ENCODE data around the gene TNNT2.

The TNNT2 gene

DNA sequence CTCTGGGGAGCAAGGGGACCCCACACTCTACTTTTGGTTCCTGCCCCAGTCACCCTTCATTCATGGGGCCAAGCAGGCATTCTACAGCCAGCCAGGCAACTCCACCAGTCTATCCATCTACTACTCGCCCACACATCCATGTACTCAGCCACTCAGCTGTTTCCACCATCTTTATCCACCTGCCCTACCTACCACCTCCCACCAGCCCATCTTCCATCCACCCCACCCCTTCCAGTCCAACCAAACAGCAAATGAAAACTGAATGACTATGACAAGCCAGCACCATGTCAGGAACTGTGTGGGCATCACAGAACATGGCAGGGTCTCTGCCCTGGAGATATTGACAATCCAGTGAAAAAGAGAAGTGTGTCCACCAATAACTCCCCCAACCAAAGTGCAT lies 13.7 kb upstream of the TNNT2 start:
- H3K27ac ChIP-seq (ENCODE audit: low read depth, low read length): no peak overlapping the region
- H3K27me3 ChIP-seq (ENCODE audit: insufficient read depth, low read length): no peaks in the 10 kb centered on the region
- H3K9me3 ChIP-seq (ENCODE audit: insufficient read depth, low read depth, low read length): no peaks in the 10 kb centered on the region
- no peak overlapping the region for H3K4me3 ChIP-seq (ENCODE audit: low read length)
- H3K9ac ChIP-seq (ENCODE audit: low read depth, low read length): no peak overlapping the region
- WGBS: 89% methylated on average over 1 of the region's 1 CpG
- peaks cover under 1% of the 10 kb centered on the region; the same call in 1 of the 2 replicates for H3K36me3 ChIP-seq (ENCODE audit: insufficient read depth, low read length)
- H3K4me1 ChIP-seq (ENCODE audit: insufficient read depth, low read length): no peaks in the 10 kb centered on the region

DNA sequence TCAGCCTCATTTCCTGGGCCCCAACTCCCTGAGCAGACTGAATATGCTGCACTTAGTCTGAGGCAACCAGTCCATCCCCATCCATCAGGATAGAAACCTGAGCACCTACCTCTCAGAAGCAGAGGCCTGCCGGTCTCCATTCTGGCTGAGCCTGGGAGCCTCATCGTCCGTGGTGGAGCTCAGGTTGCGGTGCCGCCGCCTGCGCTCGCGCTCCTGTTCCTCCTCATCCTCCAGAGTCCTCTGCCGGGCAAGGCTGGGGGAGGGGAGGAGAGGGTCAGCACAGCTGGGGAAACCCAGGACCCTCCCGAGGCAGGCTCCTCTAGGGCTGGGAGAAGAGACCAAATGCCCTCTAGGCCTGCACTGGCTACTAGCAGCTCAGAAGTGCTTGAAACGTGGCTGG lies 11.6 kb upstream of the TNNT2 start:
- Histone ChIP-seq H3K27me3 (ENCODE audit: insufficient read depth, low read length) (no peaks in the 10 kb centered on the region), H3K9ac (ENCODE audit: low read depth, low read length) (no peak overlapping the region), H3K36me3 (ENCODE audit: insufficient read depth, low read length) (peaks cover 2% of the 10 kb centered on the region; the same call in 1 of the 2 replicates), H3K4me3 (ENCODE audit: low read length) (no peak overlapping the region), H3K4me1 (ENCODE audit: insufficient read depth, low read length) (no peaks in the 10 kb centered on the region), H3K27ac (ENCODE audit: low read depth, low read length) (no peak overlapping the region), H3K9me3 (ENCODE audit: insufficient read depth, low read depth, low read length) (no peaks in the 10 kb centered on the region)
- WGBS: 90% methylated on average over 12 of the region's 12 CpGs

DNA sequence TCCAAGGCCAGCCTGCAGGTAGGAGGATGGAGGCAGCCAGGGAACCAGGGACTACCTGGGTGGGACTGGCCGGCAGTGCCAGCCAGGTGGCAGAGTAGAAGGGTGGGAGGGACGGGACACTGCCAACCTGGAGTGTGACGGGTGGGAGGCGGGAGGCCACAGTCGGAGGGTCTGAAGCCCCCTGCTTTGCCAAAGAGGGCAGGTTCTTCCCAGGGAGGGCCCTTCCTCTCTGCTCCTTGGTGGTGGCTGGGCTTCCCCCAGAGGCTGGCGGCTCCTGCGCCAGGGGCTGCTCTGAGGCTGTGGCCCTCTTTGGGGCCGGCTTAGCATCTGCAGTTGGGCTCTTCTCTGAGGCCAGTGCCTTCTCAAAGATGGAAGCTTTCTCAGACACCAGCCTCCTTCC lies 8.7 kb upstream of the TNNT2 start:
- Histone ChIP-seq H3K36me3 (ENCODE audit: insufficient read depth, low read length) (peaks cover 2% of the 10 kb centered on the region; the same call in 1 of the 2 replicates), H3K27ac (ENCODE audit: low read depth, low read length) (no peak overlapping the region), H3K4me1 (ENCODE audit: insufficient read depth, low read length) (no peaks in the 10 kb centered on the region), H3K27me3 (ENCODE audit: insufficient read depth, low read length) (no peaks in the 10 kb centered on the region), H3K4me3 (ENCODE audit: low read length) (no peak overlapping the region), H3K9me3 (ENCODE audit: insufficient read depth, low read depth, low read length) (no peaks in the 10 kb centered on the region), H3K9ac (ENCODE audit: low read depth, low read length) (no peak overlapping the region)
- WGBS: 93% methylated on average over 8 of the region's 8 CpGs

- WGBS: 74% methylated on average over 8 of the region's 8 CpGs
- Histone ChIP-seq H3K9ac (ENCODE audit: low read depth, low read length) (no peak overlapping the region), H3K27ac (ENCODE audit: low read depth, low read length) (no peak overlapping the region), H3K4me3 (ENCODE audit: low read length) (no peak overlapping the region), H3K9me3 (ENCODE audit: insufficient read depth, low read depth, low read length) (no peaks in the 10 kb centered on the region), H3K27me3 (ENCODE audit: insufficient read depth, low read length) (no peaks in the 10 kb centered on the region), H3K36me3 (ENCODE audit: insufficient read depth, low read length) (peaks cover 2% of the 10 kb centered on the region; the same call in 1 of the 2 replicates), H3K4me1 (ENCODE audit: insufficient read depth, low read length) (no peaks in the 10 kb centered on the region)
Observed at GRCh38 chr1:201385299-201385891, 7.9 kb upstream of the TNNT2 start.

DNA sequence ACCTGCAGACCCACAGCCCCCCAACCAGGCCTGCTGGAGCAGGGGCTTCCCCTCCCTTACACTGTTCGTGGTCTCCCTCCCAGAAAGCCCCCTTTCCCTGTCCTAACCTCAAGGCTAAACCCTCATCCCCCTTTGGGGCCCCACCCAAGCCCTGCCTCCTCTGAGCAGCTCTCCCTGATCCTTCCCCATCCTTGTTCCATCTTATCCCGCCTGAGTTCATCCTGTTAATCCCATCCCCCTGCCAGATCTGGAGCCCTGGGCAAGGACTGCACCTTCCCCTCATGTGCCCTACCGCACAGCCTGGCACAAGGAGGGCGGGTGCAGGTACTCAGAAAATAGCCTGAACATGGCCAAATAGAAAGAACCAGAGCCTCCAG lies 6.9 kb upstream of the TNNT2 start:
- H3K27ac ChIP-seq (ENCODE audit: low read depth, low read length): no peak overlapping the region
- no peak overlapping the region for H3K4me3 ChIP-seq (ENCODE audit: low read length)
- no peaks in the 10 kb centered on the region for H3K9me3 ChIP-seq (ENCODE audit: insufficient read depth, low read depth, low read length)
- WGBS: 81% methylated on average over 4 of the region's 4 CpGs
- no peak overlapping the region for H3K9ac ChIP-seq (ENCODE audit: low read depth, low read length)
- H3K36me3 ChIP-seq (ENCODE audit: insufficient read depth, low read length): peaks cover 2% of the 10 kb centered on the region; the same call in 1 of the 2 replicates
- no peaks in the 10 kb centered on the region for H3K27me3 ChIP-seq (ENCODE audit: insufficient read depth, low read length)
- no peaks in the 10 kb centered on the region for H3K4me1 ChIP-seq (ENCODE audit: insufficient read depth, low read length)

- Histone ChIP-seq H3K36me3 (ENCODE audit: insufficient read depth, low read length) (peaks cover 2% of the 10 kb centered on the region; the same call in 1 of the 2 replicates), H3K4me3 (ENCODE audit: low read length) (no peak overlapping the region), H3K27ac (ENCODE audit: low read depth, low read length) (no peak overlapping the region), H3K9me3 (ENCODE audit: insufficient read depth, low read depth, low read length) (no peaks in the 10 kb centered on the region), H3K9ac (ENCODE audit: low read depth, low read length) (no peak overlapping the region), H3K27me3 (ENCODE audit: insufficient read depth, low read length) (no peaks in the 10 kb centered on the region), H3K4me1 (ENCODE audit: insufficient read depth, low read length) (no peaks in the 10 kb centered on the region)
- 89% methylated on average over 4 of the region's 4 CpGs for WGBS
Observed at GRCh38 chr1:201383647-201384405, 6.3 kb upstream of the TNNT2 start.

DNA sequence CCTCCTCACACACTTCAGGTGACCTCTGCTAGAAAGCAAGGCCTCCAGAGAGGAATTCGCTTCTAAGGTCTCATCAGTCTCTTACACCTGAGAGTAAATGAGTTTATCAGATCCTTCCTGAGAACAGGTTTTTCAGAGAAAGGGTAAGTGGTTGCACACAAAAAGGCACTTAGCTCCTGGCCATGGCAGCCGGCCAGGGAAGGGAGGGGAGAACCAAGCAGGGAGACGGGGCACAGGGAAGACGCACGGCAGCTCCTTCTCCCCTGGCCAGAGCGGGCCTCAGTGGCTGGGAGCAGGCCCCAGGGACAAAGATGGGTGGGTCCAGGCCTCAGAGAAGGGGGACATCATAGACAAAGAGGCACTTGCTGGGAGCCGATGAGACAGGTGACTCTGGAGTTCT lies 3.6 kb upstream of the TNNT2 start:
- H3K27me3 ChIP-seq (ENCODE audit: insufficient read depth, low read length): no peaks in the 10 kb centered on the region
- 92% methylated on average over 7 of the region's 7 CpGs for WGBS
- H3K36me3 ChIP-seq (ENCODE audit: insufficient read depth, low read length): no peaks in the 10 kb centered on the region
- H3K27ac ChIP-seq (ENCODE audit: low read depth, low read length): no peak overlapping the region
- H3K4me1 ChIP-seq (ENCODE audit: insufficient read depth, low read length): peaks cover 11% of the 10 kb centered on the region
- H3K9me3 ChIP-seq (ENCODE audit: insufficient read depth, low read depth, low read length): no peaks in the 10 kb centered on the region
- no peak overlapping the region for H3K4me3 ChIP-seq (ENCODE audit: low read length)
- no peak overlapping the region for H3K9ac ChIP-seq (ENCODE audit: low read depth, low read length)

DNA sequence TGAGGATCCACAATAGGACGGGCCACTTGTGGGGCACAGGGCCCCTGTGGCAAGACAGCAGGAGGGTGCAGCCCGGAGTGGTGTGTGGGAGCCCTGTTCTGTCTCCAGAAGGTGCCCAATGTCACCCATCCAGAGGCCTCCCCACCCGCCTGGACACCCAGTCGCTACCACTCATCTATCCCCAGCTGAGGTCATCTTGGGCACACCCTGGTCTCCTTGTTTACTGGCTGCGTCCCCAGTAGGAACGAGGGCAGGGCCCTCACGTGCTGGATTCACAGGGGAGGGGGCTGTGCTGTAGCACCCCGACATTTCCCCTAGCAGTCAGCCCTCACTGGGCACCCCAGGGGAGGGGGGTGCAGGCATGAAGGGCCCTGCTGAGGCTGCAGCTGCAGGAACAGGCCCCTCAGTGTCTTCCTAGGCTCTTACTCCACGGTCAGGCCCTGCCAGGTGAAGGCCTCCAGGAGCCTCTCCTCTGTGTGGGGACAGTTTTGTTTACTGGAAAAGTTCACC lies 2.3 kb upstream of the TNNT2 start:
- Histone ChIP-seq H3K36me3 (ENCODE audit: insufficient read depth, low read length) (no peaks in the 10 kb centered on the region), H3K9ac (ENCODE audit: low read depth, low read length) (no peak overlapping the region), H3K27ac (ENCODE audit: low read depth, low read length) (no peak overlapping the region), H3K4me1 (ENCODE audit: insufficient read depth, low read length) (peaks cover 24% of the 10 kb centered on the region), H3K4me3 (ENCODE audit: low read length) (no peak overlapping the region), H3K27me3 (ENCODE audit: insufficient read depth, low read length) (no peaks in the 10 kb centered on the region), H3K9me3 (ENCODE audit: insufficient read depth, low read depth, low read length) (no peaks in the 10 kb centered on the region)
- WGBS: 91% methylated on average over 9 of the region's 9 CpGs

DNA sequence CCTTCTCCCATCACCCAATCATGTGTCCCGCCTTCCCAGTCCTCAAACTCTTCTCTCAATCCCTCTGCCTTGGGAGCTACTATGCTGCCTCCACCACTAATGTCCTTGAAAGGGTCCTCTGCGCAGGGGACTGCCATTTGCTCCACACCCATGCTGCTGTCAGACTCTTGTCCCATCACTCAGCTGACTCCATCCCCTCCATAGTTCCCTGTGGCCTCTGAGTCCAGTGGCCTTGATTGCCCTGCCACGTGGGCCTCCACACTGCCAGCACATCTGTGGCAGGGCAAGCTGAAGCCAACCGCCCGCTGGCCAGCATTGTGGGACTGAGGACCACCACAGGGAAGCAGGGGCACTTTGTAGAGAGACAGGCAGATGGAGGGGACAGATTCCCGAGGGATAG lies 1.3 kb upstream of the TNNT2 start:
- H3K9ac ChIP-seq (ENCODE audit: low read depth, low read length): no peak overlapping the region
- H3K27me3 ChIP-seq (ENCODE audit: insufficient read depth, low read length): no peaks in the 10 kb centered on the region
- 92% methylated on average over 6 of the region's 6 CpGs for WGBS
- no peak overlapping the region for H3K27ac ChIP-seq (ENCODE audit: low read depth, low read length)
- no peak overlapping the region for H3K4me3 ChIP-seq (ENCODE audit: low read length)
- H3K36me3 ChIP-seq (ENCODE audit: insufficient read depth, low read length): no peaks in the 10 kb centered on the region
- H3K4me1 ChIP-seq (ENCODE audit: insufficient read depth, low read length): peaks cover 33% of the 10 kb centered on the region
- H3K9me3 ChIP-seq (ENCODE audit: insufficient read depth, low read depth, low read length): no peaks in the 10 kb centered on the region

GRCh38 chr1:201376464-201377374 lies 761 bp downstream of the TNNT2 start:
- 16% methylated on average over 11 of the region's 11 CpGs for WGBS
- no peaks in the 10 kb centered on the region for H3K9me3 ChIP-seq (ENCODE audit: insufficient read depth, low read depth, low read length)
- peak overlapping the region; percentile 36 for H3K4me3 ChIP-seq (ENCODE audit: low read length)
- no peaks in the 10 kb centered on the region for H3K36me3 ChIP-seq (ENCODE audit: insufficient read depth, low read length)
- H3K9ac ChIP-seq (ENCODE audit: low read depth, low read length): peak overlapping the region; percentile 69
- H3K4me1 ChIP-seq (ENCODE audit: insufficient read depth, low read length): peaks cover 35% of the 10 kb centered on the region
- H3K27me3 ChIP-seq (ENCODE audit: insufficient read depth, low read length): no peaks in the 10 kb centered on the region
- peak overlapping the region; percentile 98 for H3K27ac ChIP-seq (ENCODE audit: low read depth, low read length)

- peak overlapping the region; percentile 98 for H3K27ac ChIP-seq (ENCODE audit: low read depth, low read length)
- H3K9ac ChIP-seq (ENCODE audit: low read depth, low read length): peak overlapping the region; percentile 69
- H3K27me3 ChIP-seq (ENCODE audit: insufficient read depth, low read length): no peaks in the 10 kb centered on the region
- peaks cover 36% of the 10 kb centered on the region for H3K4me1 ChIP-seq (ENCODE audit: insufficient read depth, low read length)
- H3K4me3 ChIP-seq (ENCODE audit: low read length): peak overlapping the region; percentile 20; the same call in 1 of the 2 replicates
- WGBS: 23% methylated on average over 4 of the region's 4 CpGs
- H3K9me3 ChIP-seq (ENCODE audit: insufficient read depth, low read depth, low read length): no peaks in the 10 kb centered on the region
- H3K36me3 ChIP-seq (ENCODE audit: insufficient read depth, low read length): no peaks in the 10 kb centered on the region
Observed at GRCh38 chr1:201376107-201376463, 1.4 kb downstream of the TNNT2 start.

Data from HUES64 (cell line).